Measurements from ENCODE around the gene TLK2.
"Not testable (repeated sequence)": the region's sequence is repeated elsewhere in the genome, so short reads cannot be mapped to it uniquely, and the experiment has no call there.

Gene TLK2

DNA sequence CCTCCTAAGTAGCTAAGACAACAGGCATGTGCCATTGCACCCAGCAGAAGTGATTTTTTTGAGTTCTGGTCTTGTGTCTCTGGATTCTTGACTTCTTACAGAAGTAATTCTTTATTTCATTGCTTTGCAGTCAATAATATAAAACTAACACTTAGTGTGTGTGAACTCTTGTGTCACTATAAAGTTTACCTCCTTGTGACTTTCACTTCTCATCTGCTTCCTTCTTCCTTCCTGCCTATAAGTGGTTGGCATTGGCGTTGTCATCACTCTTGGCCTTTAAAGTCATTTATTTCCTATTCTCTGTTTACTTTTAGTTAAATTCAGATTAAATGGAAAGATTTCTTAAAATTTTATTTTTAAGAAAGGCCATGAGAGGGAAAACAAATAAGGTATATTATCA, 12.4 kb downstream of the TLK2 start:
- not testable (repeated sequence) for DNase-seq

GRCh38 chr17:62493049-62493655, 14.5 kb downstream of the TLK2 start:
- not testable (repeated sequence) for DNase-seq

- not testable (repeated sequence) for DNase-seq
Measured at GRCh38 chr17:62494073-62494472, 15.4 kb downstream of the TLK2 start.

DNA sequence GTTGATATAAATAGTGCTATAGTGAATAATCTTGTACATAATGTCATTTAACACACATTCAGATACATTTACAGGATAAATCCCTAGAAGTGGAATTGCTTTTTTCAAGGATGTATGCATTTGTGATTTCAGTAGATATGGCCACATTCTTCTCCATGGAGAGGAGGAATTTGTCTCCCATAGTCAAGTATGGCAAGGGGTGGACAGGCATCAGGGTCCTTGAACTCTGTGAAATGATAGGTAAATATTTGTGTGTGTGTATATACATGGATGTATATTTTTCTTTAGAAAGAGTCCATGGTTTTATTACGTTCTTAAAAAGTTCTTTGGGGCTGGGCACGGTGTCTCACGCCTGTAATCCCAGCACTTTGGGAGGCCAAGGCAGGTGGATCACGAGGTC, 17.7 kb downstream of the TLK2 start:
- DNase-seq = not testable (repeated sequence)

DNA sequence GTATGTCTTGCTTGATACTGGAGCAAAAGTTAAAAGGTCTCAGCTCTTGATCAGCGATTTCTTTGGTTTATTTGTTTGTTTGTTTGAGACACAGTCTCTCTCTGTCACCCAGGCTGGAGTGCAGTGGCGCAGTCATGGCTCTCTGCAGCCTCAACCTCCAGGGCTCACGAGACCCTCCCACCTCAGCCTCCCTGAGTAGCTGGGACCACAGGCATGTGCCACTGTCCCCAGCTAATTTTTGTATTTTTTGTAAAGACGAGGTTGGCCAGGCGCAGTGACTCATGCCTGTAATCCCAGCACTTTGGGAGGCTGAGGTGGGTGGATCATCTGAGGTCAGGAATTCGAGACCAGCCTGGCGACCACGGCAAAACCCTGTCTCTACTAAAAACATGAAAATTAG, 20.2 kb downstream of the TLK2 start:
- not testable (repeated sequence) for DNase-seq

DNA sequence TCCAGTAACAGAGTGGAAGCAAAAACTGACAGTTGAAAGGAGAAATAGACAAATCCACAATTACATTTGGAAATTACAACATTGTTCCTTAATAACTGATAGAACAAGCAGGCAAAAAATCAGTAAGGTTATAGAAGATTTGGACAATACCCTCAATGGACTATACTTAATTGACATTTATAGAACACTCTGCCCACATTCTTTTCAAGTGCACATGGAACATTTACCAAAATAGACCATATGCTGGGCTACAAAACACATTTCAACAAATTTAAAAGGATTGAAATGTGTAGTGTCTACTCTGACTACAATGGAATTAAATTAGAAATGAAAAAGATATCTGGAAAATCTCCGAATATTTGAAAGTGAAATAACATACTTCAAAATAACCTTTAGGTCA, 21.8 kb downstream of the TLK2 start:
- DNase-seq = not testable (repeated sequence)

DNA sequence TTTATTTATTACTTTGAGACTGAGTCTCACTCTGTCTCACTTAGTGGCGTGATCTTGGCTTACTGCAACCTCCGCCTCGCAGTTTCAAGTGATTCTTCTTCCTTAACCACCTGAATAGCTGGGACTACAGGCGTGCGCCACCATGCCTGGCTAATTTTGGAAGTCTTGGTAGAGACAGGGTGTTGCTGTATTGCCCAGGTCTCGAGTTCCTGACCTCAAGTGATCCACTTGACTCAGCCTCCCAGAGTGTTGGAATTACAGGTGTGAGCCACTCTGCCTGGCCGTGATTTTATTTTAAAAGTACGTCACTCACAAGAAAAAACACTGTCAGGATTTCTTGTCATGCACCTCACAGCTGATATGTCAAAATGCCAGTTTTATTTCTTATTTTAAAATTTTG, 26.2 kb downstream of the TLK2 start:
- DNase-seq = not testable (repeated sequence)

DNA sequence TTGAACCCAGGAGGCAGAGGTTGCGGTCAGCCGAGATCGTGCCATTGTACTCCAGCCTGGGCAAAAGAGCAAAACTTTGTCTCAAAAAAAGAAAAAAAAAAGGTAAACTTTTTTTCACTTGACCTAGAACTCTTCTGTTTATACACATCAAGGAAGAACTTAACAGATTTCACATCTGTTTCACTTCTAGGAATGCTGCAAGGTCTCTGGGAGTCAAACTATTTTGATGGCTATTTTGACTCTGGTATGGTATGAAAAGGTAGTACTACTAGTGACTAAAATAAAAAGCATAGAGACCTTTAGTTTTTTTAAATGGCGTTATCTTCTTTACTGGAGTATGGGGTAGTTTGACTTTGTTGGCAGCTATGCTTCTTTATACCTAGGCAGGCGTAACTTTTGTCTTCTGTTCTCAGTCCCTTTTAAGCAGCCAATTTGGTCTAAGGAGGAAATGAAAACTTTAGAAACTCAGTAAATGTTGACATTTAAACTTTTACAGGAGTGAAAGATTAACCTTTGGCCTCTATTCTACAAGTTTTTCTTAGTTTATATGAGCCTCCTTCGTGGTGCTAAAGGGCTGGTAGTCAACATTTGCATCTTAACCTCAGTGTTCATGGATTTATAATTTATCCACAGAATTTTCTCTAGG, 28.7 kb downstream of the TLK2 start:
- DNase-seq = not testable (repeated sequence)

DNA sequence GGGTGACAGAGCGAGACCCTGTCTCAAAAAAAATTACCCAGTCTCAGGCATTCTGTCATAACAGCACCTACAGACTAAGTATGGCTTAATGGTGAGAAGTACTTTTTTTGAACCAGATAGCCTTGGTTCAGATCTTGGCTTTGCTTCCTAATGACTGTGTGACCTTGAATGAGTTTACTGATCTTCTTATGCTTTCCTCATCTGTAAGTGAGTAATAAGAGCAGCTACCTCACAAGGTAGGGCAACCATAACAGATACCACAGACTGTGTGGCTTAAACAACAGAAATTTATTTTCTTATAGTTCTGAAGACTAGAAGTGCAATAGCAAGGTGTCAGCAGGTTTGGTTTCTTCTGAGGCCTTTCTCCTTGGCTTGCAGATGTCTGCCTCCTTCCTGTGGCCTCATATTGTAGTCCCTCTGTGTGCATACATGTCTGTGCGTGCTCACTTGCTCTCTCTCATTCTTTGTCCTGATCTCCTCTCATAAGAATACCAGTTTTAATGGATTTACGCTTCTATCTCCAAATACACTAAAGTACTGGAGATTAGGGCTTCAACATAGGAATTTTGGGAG, 31.7 kb downstream of the TLK2 start:
- DNase-seq = not testable (repeated sequence)

GRCh38 chr17:62511014-62511413, 32.4 kb downstream of the TLK2 start:
- not testable (repeated sequence) for DNase-seq

DNA sequence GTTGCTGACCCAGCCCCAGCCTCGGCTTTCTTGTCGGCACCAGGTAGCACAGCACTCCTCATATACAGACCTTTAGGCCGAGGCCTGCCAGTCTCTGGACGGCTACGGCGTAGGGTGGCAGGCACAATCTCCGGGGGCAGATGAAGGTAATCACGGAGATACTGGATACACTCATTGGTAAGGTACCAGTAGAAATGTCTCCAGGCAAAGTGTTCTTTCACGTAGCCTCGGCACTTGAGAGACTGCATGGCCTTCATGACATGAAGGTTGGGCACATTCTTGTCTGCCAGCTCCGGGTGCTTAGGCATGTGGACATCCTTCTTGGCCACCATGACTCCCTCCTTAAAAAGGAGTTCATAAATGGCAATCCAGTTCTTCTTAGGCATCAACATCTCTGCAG, 37.8 kb downstream of the TLK2 start:
- DNase-seq = not testable (repeated sequence)

GRCh38 chr17:62521295-62521694, 42.7 kb downstream of the TLK2 start:
- not testable (repeated sequence) for DNase-seq

DNA sequence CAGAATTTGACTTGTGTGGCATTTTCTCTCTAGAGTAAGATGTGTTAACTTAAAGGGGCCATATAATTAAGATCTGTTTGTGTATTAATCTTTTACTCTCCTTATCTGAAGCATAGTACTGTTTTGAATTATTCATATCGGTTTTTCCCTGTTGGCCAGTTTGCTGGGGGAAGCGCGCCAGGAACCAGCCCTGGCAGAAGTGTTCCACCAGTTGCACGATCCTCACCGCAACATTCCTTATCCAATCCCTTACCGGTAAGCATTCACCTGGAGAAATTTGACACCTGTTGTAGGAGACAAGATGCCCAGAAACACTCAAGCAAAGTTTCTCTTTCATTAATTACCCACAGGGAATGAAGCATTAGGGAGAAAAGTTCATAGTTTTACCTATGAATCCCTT, 45.5 kb downstream of the TLK2 start:
- DNase-seq = not testable (repeated sequence)

GRCh38 chr17:62525317-62525716, 46.7 kb downstream of the TLK2 start:
- not testable (repeated sequence) for DNase-seq

GRCh38 chr17:62530936-62531335, 52.3 kb downstream of the TLK2 start:
- not testable (repeated sequence) for DNase-seq

GRCh38 chr17:62536557-62536956, 57.9 kb downstream of the TLK2 start:
- DNase-seq = not testable (repeated sequence)

DNA sequence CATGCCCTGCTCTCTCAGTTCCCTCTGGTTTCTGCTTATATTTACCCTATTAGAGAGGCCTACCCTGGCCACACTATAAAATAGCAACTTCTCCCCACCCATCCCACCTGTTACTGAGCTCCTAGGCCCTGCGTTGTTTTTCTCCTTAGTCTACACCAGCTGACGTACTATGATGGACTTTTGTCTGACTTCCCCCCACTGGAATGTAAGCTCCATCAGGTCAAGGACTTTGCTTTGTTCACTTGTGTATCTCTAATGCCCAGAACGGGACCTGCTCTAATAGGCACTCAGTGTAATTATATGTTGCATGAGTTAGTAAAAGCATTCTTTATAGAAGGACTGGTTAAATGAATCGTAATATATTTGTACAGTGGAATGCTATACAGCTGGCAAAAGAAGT, 62.4 kb downstream of the TLK2 start:
- DNase-seq = not testable (repeated sequence)

- DNase-seq = not testable (repeated sequence)
Measured at GRCh38 chr17:62543278-62543775, 64.7 kb downstream of the TLK2 start.

DNA sequence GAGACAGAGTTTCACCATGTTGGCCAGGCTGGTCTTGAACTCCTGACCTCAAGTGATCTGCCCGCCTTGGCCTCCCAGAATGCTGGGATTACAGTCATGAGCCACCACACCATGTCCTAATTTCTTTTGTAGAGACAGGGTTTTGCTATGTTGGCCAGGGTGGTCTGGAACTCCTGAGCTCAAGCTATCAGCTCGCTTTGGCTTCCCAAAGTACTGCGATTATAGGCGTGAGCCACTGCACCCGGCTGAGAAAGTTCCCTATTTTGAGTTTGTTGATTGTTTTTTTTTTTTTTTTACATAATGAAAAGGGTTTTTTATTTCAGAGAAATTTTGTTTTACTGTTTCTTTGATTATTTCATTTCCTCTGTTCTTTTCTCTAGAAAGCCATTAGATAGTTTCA, 67.4 kb downstream of the TLK2 start:
- DNase-seq = not testable (repeated sequence)

GRCh38 chr17:62552851-62553659, 74.4 kb downstream of the TLK2 start:
- not testable (repeated sequence) for DNase-seq

- not testable (repeated sequence) for DNase-seq
Measured at GRCh38 chr17:62557532-62557931, 78.9 kb downstream of the TLK2 start.

GRCh38 chr17:62558941-62559340, 80.3 kb downstream of the TLK2 start:
- not testable (repeated sequence) for DNase-seq

DNA sequence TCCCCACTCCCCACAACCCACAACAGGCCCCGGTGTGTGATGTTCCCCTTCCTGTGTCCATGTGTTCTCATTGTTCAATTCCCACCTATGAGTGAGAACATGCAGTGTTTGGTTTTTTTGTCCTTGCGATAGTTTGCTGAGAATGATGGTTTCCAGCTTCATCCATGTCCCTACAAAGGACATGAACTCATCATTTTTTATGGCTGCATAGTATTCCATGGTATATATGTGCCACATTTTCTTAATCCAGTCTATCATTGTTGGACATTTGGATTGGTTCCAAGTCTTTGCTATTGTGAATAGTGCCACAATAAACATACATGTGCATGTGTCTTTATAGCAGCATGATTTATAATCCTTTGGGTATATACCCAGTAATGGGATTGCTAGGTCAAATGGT, 82.3 kb downstream of the TLK2 start:
- not testable (repeated sequence) for DNase-seq

All from activated T-cell treated with anti-CD3 and anti-CD28 coated beads, Interleukin-2, amount 50 U/mL, for 1 hour (primary cell).